KMS-11 (cell line): ENCODE data around the gene GALNT8.

Experiments
- H2AFZ ChIP-seq: fragments of 200-600 bp; sonication (generic); 2 replicates; pipeline ENCODE4 v1.6.1; 2016; ENCODE audit warnings: antibody characterized with exemption, mixed run types, low read depth
- H3K27ac ChIP-seq: fragments of 200-600 bp; sonication (generic); 2 replicates; pipeline ENCODE4 v1.6.1; 2016; ENCODE audit warnings: mild to moderate bottlenecking, mixed run types
- H3K27me3 ChIP-seq: fragments of 200-600 bp; sonication (generic); 2 replicates; pipeline ENCODE4 v1.6.1; 2017; ENCODE audit warnings: mild to moderate bottlenecking, low read depth, mixed run types, moderate library complexity; ENCODE audit not compliant: insufficient read depth
- H3K36me3 ChIP-seq: fragments of 200-600 bp; sonication (generic); 2 replicates; pipeline ENCODE4 v1.6.1; 2017; ENCODE audit warnings: mild to moderate bottlenecking, mixed run types; ENCODE audit not compliant: insufficient read depth
- H3K4me1 ChIP-seq: fragments of 200-600 bp; sonication (generic); 2 replicates; pipeline ENCODE4 v1.6.1; 2016; ENCODE audit warnings: mild to moderate bottlenecking, low read depth, mixed run types; ENCODE audit not compliant: poor library complexity, severe bottlenecking
- H3K4me2 ChIP-seq: fragments of 200-600 bp; sonication (generic); 2 replicates; pipeline ENCODE4 v1.7.0; 2016; ENCODE audit warnings: mild to moderate bottlenecking, mixed run types
- H3K4me3 ChIP-seq: fragments of 200-600 bp; sonication (generic); IDR thresholded peaks from 2 replicates; pipeline ENCODE4 v1.6.1; 2017; ENCODE audit warnings: low read depth, low read length, mixed read lengths; ENCODE audit not compliant: insufficient read depth
- H3K79me2 ChIP-seq: fragments of 200-600 bp; sonication (generic); 2 replicates; pipeline ENCODE4 v1.6.1; 2016; ENCODE audit warnings: low read depth, mixed run types; ENCODE audit not compliant: insufficient read depth
- H3K9ac ChIP-seq: fragments of 200-600 bp; sonication (generic); 2 replicates; pipeline ENCODE4 v1.6.1; 2016; ENCODE audit warnings: mild to moderate bottlenecking, mixed run types
- H4K20me1 ChIP-seq: fragments of 200-600 bp; sonication (generic); 2 replicates; pipeline ENCODE4 v1.6.1; 2016; ENCODE audit warnings: mild to moderate bottlenecking, mixed run types; ENCODE audit not compliant: insufficient read depth
- CTCF ChIP-seq: fragments of 200-600 bp; sonication (generic); conservative IDR thresholded peaks from 2 replicates; pipeline ENCODE4 v1.6.1; 2017; ENCODE audit warnings: low read depth, mild to moderate bottlenecking, antibody characterized with exemption, low read length, moderate library complexity, mixed read lengths

Gene GALNT8

GRCh38 chr12:4810219-4810671, 90.0 kb downstream of the GALNT8 start:
- Histone ChIP-seq H3K4me3 (no peak overlapping the region), H3K4me1 (no peaks in the 10 kb centered on the region), H3K27me3 (no peaks in the 10 kb centered on the region), H3K9ac (no peak overlapping the region), H4K20me1 (no peaks in the 10 kb centered on the region), H3K79me2 (no peaks in the 10 kb centered on the region), H2AFZ (no peak overlapping the region), H3K27ac (no peak overlapping the region), H3K4me2 (no peak overlapping the region), H3K36me3 (no peaks in the 10 kb centered on the region)
- no peak for TF ChIP-seq CTCF

GRCh38 chr12:4812624-4813327, 92.6 kb downstream of the GALNT8 start:
- Histone ChIP-seq H3K9ac (no peak overlapping the region), H3K27ac (no peak overlapping the region), H3K4me1 (no peaks in the 10 kb centered on the region), H2AFZ (no peak overlapping the region), H4K20me1 (no peaks in the 10 kb centered on the region), H3K4me3 (no peak overlapping the region), H3K4me2 (no peak overlapping the region), H3K36me3 (no peaks in the 10 kb centered on the region), H3K27me3 (no peaks in the 10 kb centered on the region), H3K79me2 (no peaks in the 10 kb centered on the region)
- TF ChIP-seq CTCF: no peak

- Histone ChIP-seq H3K4me1 (no peaks in the 10 kb centered on the region), H3K4me3 (no peak overlapping the region)
- TF ChIP-seq CTCF: no peak
These were observed 93.5 kb downstream of the GALNT8 start for GRCh38 chr12:4813741-4814140.

GRCh38 chr12:4814485-4814884, 94.3 kb downstream of the GALNT8 start:
- no peak overlapping the region for H3K9ac ChIP-seq
- no peaks in the 10 kb centered on the region for H3K27me3 ChIP-seq

More at GRCh38 chr12:4813741-4814140, 93.5 kb downstream of the GALNT8 start:
- no peaks in the 10 kb centered on the region for H4K20me1 ChIP-seq
- no peaks in the 10 kb centered on the region for H3K36me3 ChIP-seq
- no peaks in the 10 kb centered on the region for H3K79me2 ChIP-seq
- H3K27me3 ChIP-seq: no peaks in the 10 kb centered on the region
- H3K4me2 ChIP-seq: no peak overlapping the region
- no peak overlapping the region for H3K27ac ChIP-seq
- H3K9ac ChIP-seq: no peak overlapping the region
- no peak overlapping the region for H2AFZ ChIP-seq

More at GRCh38 chr12:4814485-4814884, 94.3 kb downstream of the GALNT8 start:
- Histone ChIP-seq H3K36me3 (no peaks in the 10 kb centered on the region), H3K4me1 (no peaks in the 10 kb centered on the region), H3K79me2 (no peaks in the 10 kb centered on the region), H4K20me1 (no peaks in the 10 kb centered on the region), H2AFZ (no peak overlapping the region), H3K4me3 (no peak overlapping the region), H3K4me2 (no peak overlapping the region), H3K27ac (no peak overlapping the region)
- TF ChIP-seq CTCF: no peak
